CD14-positive monocyte (primary cell): ENCODE data around the gene LPCAT3. TPM values are rescaled to one million over a fixed set of nuclear protein-coding genes. Genes with fewer than 3 reads are reported as not detected.

ENCODE experiments used
- DNase-seq, 3 donors: peaks; one replicate each; pipeline ENCODE4 v3.0.0-alpha.2; 2011 to 2022
- H2AFZ ChIP-seq: 2 replicates; pipeline ENCODE4 v1.6.0; 2012; ENCODE audit warnings: mild to moderate bottlenecking, low read depth, low read length, inconsistent platforms; ENCODE audit not compliant: insufficient read depth, poor library complexity, severe bottlenecking
- H3K27ac ChIP-seq, 2 donors: 1 replicate in 1 of 2; 2 replicates in 1 of 2; pipeline ENCODE4 v1.5.1; 2012 to 2013; ENCODE audit warnings: low read length in 2 of 2, control low read depth in 1 of 2, inconsistent platforms in 1 of 2, low read depth in 1 of 2, mild to moderate bottlenecking in 1 of 2
- H3K27me3 ChIP-seq, 2 donors: one replicate each; pipeline versions ENCODE4 v1.6.0 to v1.6.1; 2011 to 2013; ENCODE audit warnings: low read length in 2 of 2; ENCODE audit not compliant: control insufficient read depth in 2 of 2, insufficient read depth in 2 of 2
- H3K36me3 ChIP-seq, 2 donors: replicated peaks in 1 of 2; 1 replicate in 1 of 2; 2 replicates in 1 of 2; pipeline versions ENCODE4 v1.5.1 to v1.6.1; 2012 to 2013; ENCODE audit warnings: low read length in 2 of 2, control low read depth in 1 of 2, inconsistent platforms in 1 of 2, mild to moderate bottlenecking in 1 of 2; ENCODE audit not compliant: insufficient read depth in 2 of 2, control insufficient read depth in 1 of 2
- H3K4me1 ChIP-seq, 2 donors: 1 replicate in 1 of 2; 2 replicates in 1 of 2; pipeline versions ENCODE4 v1.5.1 to v1.6.1; 2012 to 2013; ENCODE audit warnings: low read length in 2 of 2, control low read depth in 1 of 2, inconsistent platforms in 1 of 2, mild to moderate bottlenecking in 1 of 2, moderate library complexity in 1 of 2; ENCODE audit not compliant: insufficient read depth in 2 of 2, control insufficient read depth in 1 of 2
- H3K4me2 ChIP-seq: replicated peaks from 2 replicates; pipeline ENCODE3; 2012; ENCODE audit warnings: low read length, moderate library complexity, mild to moderate bottlenecking; ENCODE audit not compliant: poor library complexity, severe bottlenecking; ENCODE audit errors: extremely low read depth
- H3K4me3 ChIP-seq, 3 experiments: fragments of 200-600 bp in 1 of 3; sonication (generic) in 1 of 3; replicated peaks in 1 of 3; 1 replicate in 2 of 3; 2 replicates in 1 of 3; pipeline ENCODE4 v1.5.1; 2011 to 2013; ENCODE audit warnings: low read length in 3 of 3, mild to moderate bottlenecking in 3 of 3, control low read depth in 2 of 3, low read depth in 2 of 3, inconsistent platforms in 1 of 3, moderate library complexity in 1 of 3
- H3K79me2 ChIP-seq: 2 replicates; pipeline ENCODE4 v1.6.0; 2012; ENCODE audit warnings: mild to moderate bottlenecking, control low read depth, inconsistent platforms, low read length, moderate library complexity; ENCODE audit not compliant: insufficient read depth
- H3K9ac ChIP-seq: 2 replicates; pipeline ENCODE4 v1.6.0; 2017; ENCODE audit warnings: low read length, mild to moderate bottlenecking; ENCODE audit not compliant: insufficient read depth, poor library complexity, severe bottlenecking
- H3K9me3 ChIP-seq, 2 donors: replicated peaks in 1 of 2; 1 replicate in 1 of 2; 2 replicates in 1 of 2; pipeline versions ENCODE4 v1.5.1 to v1.6.1; 2012 to 2013; ENCODE audit warnings: low read length in 2 of 2, control low read depth in 1 of 2; ENCODE audit not compliant: control insufficient read depth in 1 of 2, insufficient read depth in 1 of 2
- H4K20me1 ChIP-seq: 2 replicates; pipeline ENCODE4 v1.6.0; 2012; ENCODE audit warnings: mild to moderate bottlenecking, low read length, control low read depth, moderate library complexity; ENCODE audit not compliant: insufficient read depth
- H3K27ac Mint-ChIP-seq, 7 donors: one replicate each; pipeline ENCODE4 v1.8.0; 2020; ENCODE audit warnings: mild to moderate bottlenecking in 7 of 7, mixed read lengths in 7 of 7, moderate library complexity in 6 of 7, inconsistent platforms in 2 of 7
- H3K27me3 Mint-ChIP-seq, 3 donors: one replicate each; pipeline ENCODE4 v1.8.0; 2021 to 2022; ENCODE audit warnings: low read depth in 3 of 3, mild to moderate bottlenecking in 3 of 3, mixed read lengths in 3 of 3, moderate library complexity in 3 of 3, inconsistent platforms in 1 of 3
- H3K36me3 Mint-ChIP-seq, 2 donors: one replicate each; pipeline ENCODE4 v1.8.0; 2020; ENCODE audit warnings: mixed read lengths in 2 of 2, inconsistent platforms in 1 of 2, mild to moderate bottlenecking in 1 of 2
- H3K4me1 Mint-ChIP-seq: one replicate; pipeline ENCODE4 v1.8.0; 2020; ENCODE audit warnings: mild to moderate bottlenecking, mixed read lengths
- H3K4me3 Mint-ChIP-seq, 2 donors: one replicate each; pipeline ENCODE4 v1.8.0; 2020; ENCODE audit warnings: mild to moderate bottlenecking in 2 of 2, mixed read lengths in 2 of 2, moderate library complexity in 1 of 2
- H3K9me3 Mint-ChIP-seq, 7 donors: one replicate each; pipeline ENCODE4 v1.8.0; 2020 to 2022; ENCODE audit warnings: mixed read lengths in 7 of 7, mild to moderate bottlenecking in 6 of 7, moderate library complexity in 6 of 7, inconsistent platforms in 2 of 7
- WGBS: methylation state at CpG from one replicate; pipeline ENCODE4 v1.1.5; 2013; ENCODE audit warnings: missing lambda C conversion rate; ENCODE audit not compliant: insufficient coverage; 5-methylcytosine and 5-hydroxymethylcytosine counted together
- intact Hi-C, 2 donors: fragments of 100-400 bp; cut with micrococcal nuclease; formaldehyde crosslinking; loops; one replicate each; pipeline versions ENCODE4 v1.15.0 to v1.15.1; 2023
- polyA plus RNA-seq, 3 donors: library from polyadenylated mRNA; depleted of rRNA in 1 of 3; unstranded in 2 of 3; stranded (reverse) in 1 of 3; fragments of 300-500 nt in 2 of 3; fragments of >200 nt in 1 of 3; fragmentation: Illumina TruSeq in 2 of 3; gene quantifications; 1 replicate in 2 of 3; 2 replicates in 1 of 3; pipeline ENCODE4 v1.2.3, GENCODE V29; 2012 to 2021
- TF ChIP-seq, protein P1 (sequence below): fragments of 200-600 bp; IDR thresholded peaks from one replicate; pipeline ENCODE4 v1.8.0; 2022; ENCODE audit warnings: antibody characterized with exemption, mild to moderate bottlenecking

The LPCAT3 gene
- polyA plus RNA-seq, 3 donors: 50.9 to 62.7 (median 54.1) TPM

DNA sequence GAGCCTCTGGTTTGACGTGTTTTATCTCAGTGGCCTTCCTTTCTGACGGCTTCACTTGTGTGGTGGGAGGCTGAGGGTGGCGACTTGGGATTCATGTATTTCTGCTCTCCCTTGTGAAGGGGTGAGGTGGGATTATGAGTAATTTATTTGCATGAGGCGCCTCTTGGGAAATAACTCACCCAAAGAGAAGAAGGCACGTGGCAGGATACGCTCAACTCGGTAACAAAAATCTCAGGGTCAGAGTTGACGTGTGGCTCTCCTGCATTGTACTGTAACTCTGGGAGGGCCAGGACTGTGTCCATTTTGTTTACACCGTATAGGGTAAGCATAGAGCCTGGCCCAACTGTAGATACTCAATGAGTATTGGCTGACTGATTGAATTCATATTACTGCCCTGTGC is 27.6 kb upstream of the LPCAT3 start:
- H3K4me2 ChIP-seq: no peak overlapping the region
- H3K27me3 Mint-ChIP-seq: peaks cover 4 to 9% (median 6%) of the 10 kb centered on the region in 3 donors
- TF ChIP-seq, protein P1, sequence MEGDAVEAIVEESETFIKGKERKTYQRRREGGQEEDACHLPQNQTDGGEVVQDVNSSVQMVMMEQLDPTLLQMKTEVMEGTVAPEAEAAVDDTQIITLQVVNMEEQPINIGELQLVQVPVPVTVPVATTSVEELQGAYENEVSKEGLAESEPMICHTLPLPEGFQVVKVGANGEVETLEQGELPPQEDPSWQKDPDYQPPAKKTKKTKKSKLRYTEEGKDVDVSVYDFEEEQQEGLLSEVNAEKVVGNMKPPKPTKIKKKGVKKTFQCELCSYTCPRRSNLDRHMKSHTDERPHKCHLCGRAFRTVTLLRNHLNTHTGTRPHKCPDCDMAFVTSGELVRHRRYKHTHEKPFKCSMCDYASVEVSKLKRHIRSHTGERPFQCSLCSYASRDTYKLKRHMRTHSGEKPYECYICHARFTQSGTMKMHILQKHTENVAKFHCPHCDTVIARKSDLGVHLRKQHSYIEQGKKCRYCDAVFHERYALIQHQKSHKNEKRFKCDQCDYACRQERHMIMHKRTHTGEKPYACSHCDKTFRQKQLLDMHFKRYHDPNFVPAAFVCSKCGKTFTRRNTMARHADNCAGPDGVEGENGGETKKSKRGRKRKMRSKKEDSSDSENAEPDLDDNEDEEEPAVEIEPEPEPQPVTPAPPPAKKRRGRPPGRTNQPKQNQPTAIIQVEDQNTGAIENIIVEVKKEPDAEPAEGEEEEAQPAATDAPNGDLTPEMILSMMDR: no peak
- 91% methylated on average over 6 of the region's 9 CpGs for WGBS
- no peaks in the 10 kb centered on the region for H3K79me2 ChIP-seq
- H3K9me3 ChIP-seq: no peaks in the 10 kb centered on the region
- no peaks in the 10 kb centered on the region for H3K36me3 ChIP-seq
- no peaks in the 10 kb centered on the region for H3K9me3 Mint-ChIP-seq
- no peak overlapping the region for H3K27ac ChIP-seq
- no peak overlapping the region for H3K4me3 Mint-ChIP-seq
- no peaks in the 10 kb centered on the region for H3K27me3 ChIP-seq
- intact Hi-C loops: no loop called here
- H3K4me1 ChIP-seq: peaks cover 12 to 14% of the 10 kb centered on the region in 2 donors
- no peak for DNase-seq
- H3K27ac Mint-ChIP-seq: no peak overlapping the region
- no peaks in the 10 kb centered on the region for H3K36me3 Mint-ChIP-seq
- H4K20me1 ChIP-seq: no peaks in the 10 kb centered on the region
- no peak overlapping the region for H2AFZ ChIP-seq
- H3K9ac ChIP-seq: no peak overlapping the region
- peaks cover 20% of the 10 kb centered on the region for H3K4me1 Mint-ChIP-seq
- H3K4me3 ChIP-seq: no peak overlapping the region

DNA sequence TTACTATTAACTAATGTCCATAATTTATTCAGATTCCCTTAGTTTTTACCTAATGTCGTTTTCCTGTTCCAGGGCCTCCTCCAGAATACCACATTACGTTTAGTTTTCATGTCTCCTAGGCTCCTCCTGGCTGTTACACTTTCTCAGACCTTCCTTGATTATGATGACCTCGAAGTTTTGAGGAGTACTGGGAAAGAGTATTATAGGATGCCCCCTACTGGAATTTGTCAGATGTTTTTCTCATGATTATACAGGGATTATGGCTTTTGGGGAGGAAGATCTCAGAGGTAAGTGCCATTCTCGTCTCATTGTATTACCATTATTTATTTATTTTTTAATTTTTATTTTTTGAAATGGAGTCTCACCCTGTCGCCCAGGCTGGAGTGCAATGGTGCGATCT is 24.6 kb upstream of the LPCAT3 start:
- Mint-ChIP-seq H3K27ac (no peak overlapping the region), H3K9me3 (peaks cover 0 to 3% (median 0%) of the 10 kb centered on the region in 7 donors), H3K27me3 (peaks cover 0 to 9% (median 5%) of the 10 kb centered on the region in 3 donors), H3K36me3 (no peaks in the 10 kb centered on the region), H3K4me3 (no peak overlapping the region), H3K4me1 (peaks cover 14% of the 10 kb centered on the region)
- intact Hi-C loops: no loop called here
- Histone ChIP-seq H3K4me1 (peaks cover 9 to 11% of the 10 kb centered on the region in 2 donors), H3K9ac (no peak overlapping the region), H3K79me2 (no peaks in the 10 kb centered on the region), H3K36me3 (no peaks in the 10 kb centered on the region), H3K4me3 (no peak overlapping the region), H3K9me3 (no peaks in the 10 kb centered on the region), H3K4me2 (no peak overlapping the region), H2AFZ (no peak overlapping the region), H4K20me1 (no peaks in the 10 kb centered on the region), H3K27me3 (no peaks in the 10 kb centered on the region), H3K27ac (no peak overlapping the region)
- 100% methylated on average over 1 of the region's 6 CpGs for WGBS
- TF ChIP-seq, protein P1: peak; percentile 43
- DNase-seq: peak; percentile 4 to 13 (median 12)
